ENCODE results near the gene DENND1C. TPM values are rescaled to one million over a fixed set of nuclear protein-coding genes. Genes with fewer than 3 reads are reported as not detected.
"Not testable (repeated sequence)": the region's sequence is repeated elsewhere in the genome, so short reads cannot be mapped to it uniquely, and the experiment has no call there.

The DENND1C gene
- total RNA-seq, 2 experiments from 2014 or later = 58.2 to 61.2 TPM

DNA sequence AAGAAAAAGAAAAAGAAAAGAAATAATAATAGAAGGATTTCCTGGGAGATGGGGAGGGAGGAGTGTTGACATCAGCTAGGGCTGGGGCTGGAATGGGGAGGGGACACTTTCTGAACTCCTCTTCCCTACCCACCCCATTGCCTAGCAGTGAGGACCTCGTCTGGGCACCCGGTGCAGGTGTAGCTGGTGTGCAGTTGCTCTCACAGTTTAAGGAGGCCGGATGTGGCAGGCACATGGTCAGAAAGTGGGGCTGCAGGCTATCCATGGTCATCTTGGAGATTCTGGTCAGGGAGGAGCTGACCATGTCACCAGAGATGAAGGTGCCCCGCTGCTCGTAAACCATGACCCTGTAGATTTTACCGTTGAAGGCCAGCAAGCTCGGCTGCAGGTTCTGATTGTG is 29.0 kb upstream of the DENND1C start:
- H3K36me3 Mint-ChIP-seq (ENCODE audit: low read depth) = no peaks in the 10 kb centered on the region
- DNase-seq = no peak
- no peaks in the 10 kb centered on the region for H3K27me3 Mint-ChIP-seq
- H3K27ac Mint-ChIP-seq = no peak overlapping the region
- CTCF ChIA-PET = interaction anchor here (0.6 kb wide), 1 partner anchor 127 kb away, joined by 4 read pairs; no protein-coding TSS in a partner anchor
- H3K4me1 Mint-ChIP-seq (ENCODE audit: low read depth) = peaks cover 3% of the 10 kb centered on the region
- intact Hi-C loops (cut with micrococcal nuclease) = loop anchor here (10.0 kb wide), 1 partner anchor 224 kb away; the partner anchor contains the start of genes GPR108 and TRIP10
- H3K4me3 Mint-ChIP-seq = no peak overlapping the region
- no peak for ATAC-seq
- H3K9me3 Mint-ChIP-seq = no peaks in the 10 kb centered on the region
- POLR2A ChIA-PET = no interaction called here
- no peak for TF ChIP-seq CTCF (IDR thresholded peaks at IDR 0.05)

- no peaks in the 10 kb centered on the region for H3K9me3 Mint-ChIP-seq
- CTCF ChIA-PET = no interaction called here
- H3K4me1 Mint-ChIP-seq (ENCODE audit: low read depth) = peaks cover 9% of the 10 kb centered on the region
- DNase-seq (no peak), ATAC-seq (no peak)
- H3K36me3 Mint-ChIP-seq (ENCODE audit: low read depth) = no peaks in the 10 kb centered on the region
- no peak overlapping the region for H3K4me3 Mint-ChIP-seq
- H3K27me3 Mint-ChIP-seq = no peaks in the 10 kb centered on the region
- TF ChIP-seq CTCF (IDR thresholded peaks at IDR 0.05) = no peak
- POLR2A ChIA-PET = no interaction called here
- intact Hi-C loops (cut with micrococcal nuclease) = no loop called here
- H3K27ac Mint-ChIP-seq = no peak overlapping the region
Measured at GRCh38 chr19:6509118-6509971, 27.8 kb upstream of the DENND1C start.

DNA sequence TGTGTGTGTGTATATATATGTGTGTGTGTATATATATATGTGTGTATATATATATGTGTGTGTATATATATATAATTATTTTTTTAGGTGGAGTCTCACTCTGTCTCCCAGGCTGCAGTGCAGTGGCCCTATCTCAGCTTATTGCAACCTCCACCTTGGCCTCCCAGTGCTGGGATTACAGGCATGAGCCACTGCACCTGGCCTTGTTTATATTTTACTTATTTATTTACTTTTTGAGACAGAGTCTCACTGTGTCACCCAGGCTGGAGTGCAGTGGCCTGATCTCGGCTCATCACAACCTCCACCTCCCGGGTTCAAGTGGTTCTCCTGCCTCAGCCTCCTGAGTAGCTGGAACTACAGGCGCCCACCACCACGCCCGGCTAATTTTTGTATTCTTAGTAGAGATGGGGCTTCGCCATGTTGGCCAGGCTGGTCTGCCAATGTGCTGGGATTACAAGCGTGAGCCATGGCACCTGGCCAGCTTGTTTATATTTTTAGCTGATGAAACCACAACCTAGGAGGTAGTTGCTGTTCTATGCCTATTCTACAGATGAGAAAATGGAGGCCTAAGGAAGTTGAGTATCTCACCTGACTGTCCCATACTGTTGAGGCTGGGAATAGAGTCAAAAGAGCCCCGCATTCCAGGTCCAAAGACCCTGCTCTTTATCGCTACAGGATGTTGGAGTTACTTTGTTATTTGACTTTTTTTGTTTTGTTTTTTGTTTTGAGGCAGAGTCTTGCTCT is 26.6 kb upstream of the DENND1C start:
- POLR2A ChIA-PET = interaction anchor here (0.7 to 1.6 kb wide), 2 partner anchors 26 to 144 kb away, joined by 3 to 4 read pairs; partner anchors contain the start of gene DENND1C
- CTCF ChIA-PET; H3K27me3 Mint-ChIP-seq; ATAC-seq; H3K4me3 Mint-ChIP-seq; DNase-seq; H3K27ac Mint-ChIP-seq; H3K4me1 Mint-ChIP-seq (ENCODE audit: low read depth); H3K36me3 Mint-ChIP-seq (ENCODE audit: low read depth); intact Hi-C loops (cut with micrococcal nuclease); H3K9me3 Mint-ChIP-seq: not testable (repeated sequence)

GRCh38 chr19:6503407-6504201 is 22.0 kb upstream of the DENND1C start:
- intact Hi-C loops (cut with micrococcal nuclease) = no loop called here
- H3K27me3 Mint-ChIP-seq = peaks cover 3% of the 10 kb centered on the region
- no peaks in the 10 kb centered on the region for H3K36me3 Mint-ChIP-seq (ENCODE audit: low read depth)
- H3K9me3 Mint-ChIP-seq = no peaks in the 10 kb centered on the region
- peaks cover 14% of the 10 kb centered on the region for H3K4me1 Mint-ChIP-seq (ENCODE audit: low read depth)
- ATAC-seq (no peak), DNase-seq (no peak)
- H3K27ac Mint-ChIP-seq = no peak overlapping the region
- H3K4me3 Mint-ChIP-seq = no peak overlapping the region
- CTCF ChIA-PET = interaction anchor here (1.3 to 2.4 kb wide), 7 partner anchors 13 to 67 kb away, joined by 3 to 8 read pairs (median 4); partner anchors contain the start of gene DENND1C
- POLR2A ChIA-PET = interaction anchor here (0.7 to 1.6 kb wide), 3 partner anchors 22 to 111 kb away, joined by 4 to 8 read pairs (median 4); partner anchors contain the start of gene DENND1C
- no peak for TF ChIP-seq CTCF (IDR thresholded peaks at IDR 0.05)

Data from activated CD8-positive, alpha-beta T cell treated with anti-CD3 and anti-CD28 coated beads for 36 hours (primary cell).